PC-9 (cell line): Measurements from ENCODE around the gene CALN1.

Experiments
- EZH2 ChIP-seq: fragments of 200-600 bp; sonication (generic); IDR thresholded peaks from 2 replicates; pipeline ENCODE4 v1.8.0; 2017; ENCODE audit warnings: antibody characterized with exemption, low read depth
- TF ChIP-seq, protein P1 (sequence below): fragments of 200-600 bp; sonication (generic); conservative IDR thresholded peaks from 2 replicates; pipeline ENCODE4 v1.6.1; 2017; ENCODE audit warnings: mixed run types, antibody characterized with exemption, mild to moderate bottlenecking, moderate library complexity

DNA sequence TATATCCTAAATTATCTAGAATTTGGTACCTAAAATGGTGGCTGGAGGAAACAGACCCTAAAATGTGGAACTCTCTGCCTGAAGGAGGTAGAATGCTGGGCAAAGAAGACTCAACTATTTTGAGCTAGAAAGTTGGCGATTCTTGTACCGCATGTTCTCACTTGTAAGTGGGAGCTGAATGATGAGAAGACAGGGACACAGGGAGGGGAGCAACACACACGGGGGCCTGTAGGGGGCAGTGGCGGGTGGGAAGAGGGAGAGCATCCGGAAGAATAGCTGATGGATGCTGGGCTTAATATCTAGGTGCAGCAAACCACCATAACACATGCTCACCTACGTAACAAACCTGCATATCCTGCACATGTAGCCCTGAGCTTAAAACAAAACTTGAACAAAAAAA lies 250.6 kb downstream of the CALN1 start:
- no peak for TF ChIP-seq EZH2
- TF ChIP-seq, protein P1, sequence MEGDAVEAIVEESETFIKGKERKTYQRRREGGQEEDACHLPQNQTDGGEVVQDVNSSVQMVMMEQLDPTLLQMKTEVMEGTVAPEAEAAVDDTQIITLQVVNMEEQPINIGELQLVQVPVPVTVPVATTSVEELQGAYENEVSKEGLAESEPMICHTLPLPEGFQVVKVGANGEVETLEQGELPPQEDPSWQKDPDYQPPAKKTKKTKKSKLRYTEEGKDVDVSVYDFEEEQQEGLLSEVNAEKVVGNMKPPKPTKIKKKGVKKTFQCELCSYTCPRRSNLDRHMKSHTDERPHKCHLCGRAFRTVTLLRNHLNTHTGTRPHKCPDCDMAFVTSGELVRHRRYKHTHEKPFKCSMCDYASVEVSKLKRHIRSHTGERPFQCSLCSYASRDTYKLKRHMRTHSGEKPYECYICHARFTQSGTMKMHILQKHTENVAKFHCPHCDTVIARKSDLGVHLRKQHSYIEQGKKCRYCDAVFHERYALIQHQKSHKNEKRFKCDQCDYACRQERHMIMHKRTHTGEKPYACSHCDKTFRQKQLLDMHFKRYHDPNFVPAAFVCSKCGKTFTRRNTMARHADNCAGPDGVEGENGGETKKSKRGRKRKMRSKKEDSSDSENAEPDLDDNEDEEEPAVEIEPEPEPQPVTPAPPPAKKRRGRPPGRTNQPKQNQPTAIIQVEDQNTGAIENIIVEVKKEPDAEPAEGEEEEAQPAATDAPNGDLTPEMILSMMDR, result peak; percentile 34
